Astrocyte of the hippocampus (primary cell): ENCODE measurements around the gene RAB3B.
"Not testable (repeated sequence)": the region's sequence is repeated elsewhere in the genome, so short reads cannot be mapped to it uniquely, and the experiment has no call there.

Experiments
- DNase-seq: peaks from one replicate; pipeline ENCODE4 v3.0.0; 2011; ENCODE audit warnings: low read depth, low spot score

Gene RAB3B

GRCh38 chr1:51873270-51873669 lies 117.2 kb downstream of the RAB3B start:
- DNase-seq: not testable (repeated sequence)

GRCh38 chr1:51871351-51871975 lies 119.0 kb downstream of the RAB3B start:
- no peak for DNase-seq

- no peak for DNase-seq
Measured at GRCh38 chr1:51870603-51871350, 119.7 kb downstream of the RAB3B start.

GRCh38 chr1:51867479-51868232 lies 122.8 kb downstream of the RAB3B start:
- DNase-seq: no peak

- no peak for DNase-seq
Measured at GRCh38 chr1:51863384-51863783, 127.1 kb downstream of the RAB3B start.

- no peak for DNase-seq
Measured at GRCh38 chr1:51861669-51862068, 128.8 kb downstream of the RAB3B start.

- DNase-seq: no peak
Measured at GRCh38 chr1:51859735-51860134, 130.8 kb downstream of the RAB3B start.

GRCh38 chr1:51859333-51859732 lies 131.2 kb downstream of the RAB3B start:
- no peak for DNase-seq

- DNase-seq: no peak
Measured at GRCh38 chr1:51858892-51859291, 131.6 kb downstream of the RAB3B start.
